A673 (cell line): Measurements from ENCODE around the gene TMEM178A.

Source experiments
- EZH2 ChIP-seq: fragments of 200-600 bp; sonication (generic); IDR thresholded peaks from 2 replicates; pipeline ENCODE4 v1.6.1; 2017; ENCODE audit warnings: borderline replicate concordance, low read depth, mild to moderate bottlenecking, mixed read lengths, antibody characterized with exemption, low read length; ENCODE audit not compliant: poor library complexity, severe bottlenecking
- TF ChIP-seq, protein P1 (sequence below): fragments of 300-800, 200-600 bp; sonication (generic); conservative IDR thresholded peaks from 2 replicates; pipeline ENCODE4 v1.5.1; 2017; ENCODE audit warnings: low read depth, mild to moderate bottlenecking, antibody characterized with exemption, low read length, moderate library complexity, mixed read lengths

DNA sequence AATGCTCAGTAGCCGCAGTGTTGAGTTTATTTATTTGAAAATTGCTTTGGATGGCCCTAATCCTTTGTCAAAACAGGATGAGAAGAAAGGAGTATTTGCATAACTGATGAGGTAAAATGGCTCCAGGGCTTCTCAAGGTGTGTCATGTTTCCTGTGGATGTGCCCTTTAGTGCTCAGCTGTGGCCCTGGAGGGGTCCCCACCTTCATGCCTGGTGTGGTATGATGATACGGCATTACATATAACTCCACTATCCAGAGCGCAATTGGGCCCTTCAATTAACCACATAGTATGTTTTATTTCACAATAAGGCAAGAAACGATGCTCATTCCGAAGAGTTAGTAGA is 39.8 kb upstream of the TMEM178A start:
- TF ChIP-seq, protein P1, sequence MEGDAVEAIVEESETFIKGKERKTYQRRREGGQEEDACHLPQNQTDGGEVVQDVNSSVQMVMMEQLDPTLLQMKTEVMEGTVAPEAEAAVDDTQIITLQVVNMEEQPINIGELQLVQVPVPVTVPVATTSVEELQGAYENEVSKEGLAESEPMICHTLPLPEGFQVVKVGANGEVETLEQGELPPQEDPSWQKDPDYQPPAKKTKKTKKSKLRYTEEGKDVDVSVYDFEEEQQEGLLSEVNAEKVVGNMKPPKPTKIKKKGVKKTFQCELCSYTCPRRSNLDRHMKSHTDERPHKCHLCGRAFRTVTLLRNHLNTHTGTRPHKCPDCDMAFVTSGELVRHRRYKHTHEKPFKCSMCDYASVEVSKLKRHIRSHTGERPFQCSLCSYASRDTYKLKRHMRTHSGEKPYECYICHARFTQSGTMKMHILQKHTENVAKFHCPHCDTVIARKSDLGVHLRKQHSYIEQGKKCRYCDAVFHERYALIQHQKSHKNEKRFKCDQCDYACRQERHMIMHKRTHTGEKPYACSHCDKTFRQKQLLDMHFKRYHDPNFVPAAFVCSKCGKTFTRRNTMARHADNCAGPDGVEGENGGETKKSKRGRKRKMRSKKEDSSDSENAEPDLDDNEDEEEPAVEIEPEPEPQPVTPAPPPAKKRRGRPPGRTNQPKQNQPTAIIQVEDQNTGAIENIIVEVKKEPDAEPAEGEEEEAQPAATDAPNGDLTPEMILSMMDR, result no peak
- TF ChIP-seq EZH2, result no peak
